ENCODE measurements around the gene CSNK1A1L. TPM values are rescaled to one million over a fixed set of nuclear protein-coding genes. Genes with fewer than 3 reads are reported as not detected.

The CSNK1A1L gene
- total and polyA plus RNA-seq, 2 donors (not counting 1 experiment from before 2014, with no cell fraction given): not detected

- Histone ChIP-seq H4K20me1 (ENCODE audit: control insufficient read depth, extremely low read depth, insufficient read depth, low read length) (no peaks in the 10 kb centered on the region), H3K4me3 (replicated peaks in 1 of 4; ENCODE audit: control extremely low read depth in 1 of 4, insufficient read depth in 1 of 4, low read depth in 3 of 4, low read length in 4 of 4) (no peak overlapping the region), H3K27ac (ENCODE audit: insufficient read depth, low read length) (no peak overlapping the region), H2AFZ (ENCODE audit: low read length) (no peak overlapping the region), H3K4me1 (ENCODE audit: control insufficient read depth, extremely low read depth, insufficient read depth, low read length) (no peaks in the 10 kb centered on the region), H3K79me2 (ENCODE audit: control insufficient read depth, insufficient read depth, low read length) (no peaks in the 10 kb centered on the region), H3K27me3 (ENCODE audit: control insufficient read depth, insufficient read depth, low read length) (no peaks in the 10 kb centered on the region), H3K36me3 (ENCODE audit: control insufficient read depth, insufficient read depth, low read length) (no peaks in the 10 kb centered on the region), H3K4me2 (ENCODE audit: extremely low read depth, insufficient read depth, low read length) (no peak overlapping the region), H3K9ac (ENCODE audit: insufficient read depth, low read length) (no peak overlapping the region), H3K9me3 (ENCODE audit: control insufficient read depth, insufficient read depth, low read depth, low read length) (no peaks in the 10 kb centered on the region)
- TF ChIP-seq CTCF (conservative IDR thresholded peaks at IDR 0.05 in 1 of 2, IDR thresholded peaks at IDR 0.05 in 1 of 2; ENCODE audit: low read depth in 1 of 2, low read length in 2 of 2) (no peak), EZH2 (IDR thresholded peaks at IDR 0.05; ENCODE audit: low read length, missing control alignments) (no peak)
- no peak for DNase-seq (ENCODE audit: low read depth in 2 of 2)
These were observed 28.6 kb downstream of the CSNK1A1L start for GRCh38 chr13:37076818-37077217.

- H3K4me3 ChIP-seq (replicated peaks in 1 of 4; ENCODE audit: control extremely low read depth in 1 of 4, insufficient read depth in 1 of 4, low read depth in 3 of 4, low read length in 4 of 4): no peak overlapping the region
- H3K27ac ChIP-seq (ENCODE audit: insufficient read depth, low read length): no peak overlapping the region
- no peaks in the 10 kb centered on the region for H3K9me3 ChIP-seq (ENCODE audit: control insufficient read depth, insufficient read depth, low read depth, low read length)
- no peak for DNase-seq (ENCODE audit: low read depth in 2 of 2)
- TF ChIP-seq CTCF (conservative IDR thresholded peaks at IDR 0.05 in 1 of 2, IDR thresholded peaks at IDR 0.05 in 1 of 2; ENCODE audit: low read depth in 1 of 2, low read length in 2 of 2) (no peak), EZH2 (IDR thresholded peaks at IDR 0.05; ENCODE audit: low read length, missing control alignments) (no peak)
- peak overlapping the region; percentile 7 for H3K9ac ChIP-seq (ENCODE audit: insufficient read depth, low read length)
- H3K36me3 ChIP-seq (ENCODE audit: control insufficient read depth, insufficient read depth, low read length): no peaks in the 10 kb centered on the region
- peak overlapping the region; percentile 39 for H2AFZ ChIP-seq (ENCODE audit: low read length)
- no peaks in the 10 kb centered on the region for H3K4me1 ChIP-seq (ENCODE audit: control insufficient read depth, extremely low read depth, insufficient read depth, low read length)
- no peaks in the 10 kb centered on the region for H3K27me3 ChIP-seq (ENCODE audit: control insufficient read depth, insufficient read depth, low read length)
- H4K20me1 ChIP-seq (ENCODE audit: control insufficient read depth, extremely low read depth, insufficient read depth, low read length): no peaks in the 10 kb centered on the region
- no peak overlapping the region for H3K4me2 ChIP-seq (ENCODE audit: extremely low read depth, insufficient read depth, low read length)
- no peaks in the 10 kb centered on the region for H3K79me2 ChIP-seq (ENCODE audit: control insufficient read depth, insufficient read depth, low read length)
These were observed 30.3 kb downstream of the CSNK1A1L start for GRCh38 chr13:37075164-37075563.

- H2AFZ ChIP-seq (ENCODE audit: low read length): no peak overlapping the region
- H3K4me1 ChIP-seq (ENCODE audit: control insufficient read depth, extremely low read depth, insufficient read depth, low read length): no peaks in the 10 kb centered on the region
- H3K27me3 ChIP-seq (ENCODE audit: control insufficient read depth, insufficient read depth, low read length): no peaks in the 10 kb centered on the region
- no peak for TF ChIP-seq EZH2 (IDR thresholded peaks at IDR 0.05; ENCODE audit: low read length, missing control alignments)
- no peak overlapping the region for H3K27ac ChIP-seq (ENCODE audit: insufficient read depth, low read length)
- H3K9ac ChIP-seq (ENCODE audit: insufficient read depth, low read length): no peak overlapping the region
- no peak overlapping the region for H3K4me2 ChIP-seq (ENCODE audit: extremely low read depth, insufficient read depth, low read length)
- H4K20me1 ChIP-seq (ENCODE audit: control insufficient read depth, extremely low read depth, insufficient read depth, low read length): no peaks in the 10 kb centered on the region
- no peak overlapping the region for H3K4me3 ChIP-seq (replicated peaks in 1 of 4; ENCODE audit: control extremely low read depth in 1 of 4, insufficient read depth in 1 of 4, low read depth in 3 of 4, low read length in 4 of 4)
- DNase-seq (ENCODE audit: low read depth in 2 of 2): peak; percentile 50 to 57
- no peaks in the 10 kb centered on the region for H3K36me3 ChIP-seq (ENCODE audit: control insufficient read depth, insufficient read depth, low read length)
- H3K9me3 ChIP-seq (ENCODE audit: control insufficient read depth, insufficient read depth, low read depth, low read length): no peaks in the 10 kb centered on the region
- no peaks in the 10 kb centered on the region for H3K79me2 ChIP-seq (ENCODE audit: control insufficient read depth, insufficient read depth, low read length)
These were observed 30.8 kb downstream of the CSNK1A1L start for GRCh38 chr13:37074703-37075102.
